SK-N-SH treated with all-trans-retinoic acid at 6 μM for 48 hours (cell line): ENCODE measurements around the gene TTC27.

Experiments
- OSR1 ChIP-seq: fragments of 250-450 bp; sonication (Bioruptor Pico); IDR thresholded peaks from 2 replicates; pipeline ENCODE4 v1.8.0; 2022; ENCODE audit warnings: moderate library complexity, mild to moderate bottlenecking, inconsistent platforms
- PPARA ChIP-seq: fragments of 250-450 bp; sonication (Bioruptor Pico); IDR thresholded peaks from 2 replicates; pipeline ENCODE4 v1.5.0; 2020; ENCODE audit warnings: mild to moderate bottlenecking, borderline replicate concordance
- RARB ChIP-seq: fragments of 250-450 bp; sonication (Bioruptor Pico); IDR thresholded peaks from 2 replicates; pipeline ENCODE4 v1.8.0; 2021; ENCODE audit warnings: mild to moderate bottlenecking, moderate library complexity
- TCF4 ChIP-seq: fragments of 250-450 bp; sonication (Bioruptor Pico); IDR thresholded peaks from 2 replicates; pipeline ENCODE4 v1.8.0; 2021; ENCODE audit warnings: mild to moderate bottlenecking, moderate library complexity, borderline replicate concordance
- ZFP3 ChIP-seq: fragments of 250-450 bp; sonication (Bioruptor Pico); IDR thresholded peaks from 2 replicates; pipeline ENCODE4 v1.5.0; 2020; ENCODE audit warnings: mild to moderate bottlenecking, moderate library complexity
- TF ChIP-seq, protein P1 (sequence below): fragments of 250-450 bp; sonication (Bioruptor Pico); IDR thresholded peaks from 2 replicates; pipeline ENCODE4 v1.5.0; 2020; ENCODE audit warnings: mild to moderate bottlenecking, moderate library complexity
- TF ChIP-seq, protein P2 (sequence below): fragments of 250-450 bp; sonication (Bioruptor Pico); IDR thresholded peaks from 2 replicates; pipeline ENCODE4 v1.5.1; 2020; ENCODE audit warnings: low read depth, mild to moderate bottlenecking, moderate library complexity
- TF ChIP-seq, protein P3 (sequence below): fragments of 250-450 bp; sonication (Bioruptor Pico); IDR thresholded peaks from 2 replicates; pipeline ENCODE4 v1.8.0; 2020; ENCODE audit warnings: mild to moderate bottlenecking, moderate library complexity, borderline replicate concordance

DNA sequence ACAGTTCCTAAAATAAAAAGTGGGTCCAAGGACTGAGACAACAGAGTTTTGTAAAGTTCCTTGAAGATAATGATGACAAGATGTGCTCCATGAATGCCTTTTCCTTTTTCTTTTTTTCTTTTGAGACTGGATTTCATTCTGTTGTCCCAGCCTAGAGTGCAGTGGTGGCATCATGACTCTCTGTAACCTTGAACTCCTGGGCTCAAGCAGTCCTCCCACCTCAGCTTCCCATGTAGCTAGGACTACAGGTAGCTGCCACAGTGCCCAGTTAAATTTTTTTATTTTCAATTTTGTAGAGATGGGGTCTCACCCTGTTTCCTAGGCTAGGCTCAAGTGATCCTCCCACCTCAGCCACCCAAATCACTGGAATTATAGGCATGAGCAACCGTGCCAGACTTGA is 16.1 kb upstream of the TTC27 start:
- TF ChIP-seq ZFP3 (CRISPR knock-in tag) (no peak), TCF4 (CRISPR knock-in tag) (no peak), RARB (CRISPR knock-in tag) (no peak), PPARA (CRISPR knock-in tag) (no peak), OSR1 (CRISPR knock-in tag) (no peak)
- TF ChIP-seq, protein P1, sequence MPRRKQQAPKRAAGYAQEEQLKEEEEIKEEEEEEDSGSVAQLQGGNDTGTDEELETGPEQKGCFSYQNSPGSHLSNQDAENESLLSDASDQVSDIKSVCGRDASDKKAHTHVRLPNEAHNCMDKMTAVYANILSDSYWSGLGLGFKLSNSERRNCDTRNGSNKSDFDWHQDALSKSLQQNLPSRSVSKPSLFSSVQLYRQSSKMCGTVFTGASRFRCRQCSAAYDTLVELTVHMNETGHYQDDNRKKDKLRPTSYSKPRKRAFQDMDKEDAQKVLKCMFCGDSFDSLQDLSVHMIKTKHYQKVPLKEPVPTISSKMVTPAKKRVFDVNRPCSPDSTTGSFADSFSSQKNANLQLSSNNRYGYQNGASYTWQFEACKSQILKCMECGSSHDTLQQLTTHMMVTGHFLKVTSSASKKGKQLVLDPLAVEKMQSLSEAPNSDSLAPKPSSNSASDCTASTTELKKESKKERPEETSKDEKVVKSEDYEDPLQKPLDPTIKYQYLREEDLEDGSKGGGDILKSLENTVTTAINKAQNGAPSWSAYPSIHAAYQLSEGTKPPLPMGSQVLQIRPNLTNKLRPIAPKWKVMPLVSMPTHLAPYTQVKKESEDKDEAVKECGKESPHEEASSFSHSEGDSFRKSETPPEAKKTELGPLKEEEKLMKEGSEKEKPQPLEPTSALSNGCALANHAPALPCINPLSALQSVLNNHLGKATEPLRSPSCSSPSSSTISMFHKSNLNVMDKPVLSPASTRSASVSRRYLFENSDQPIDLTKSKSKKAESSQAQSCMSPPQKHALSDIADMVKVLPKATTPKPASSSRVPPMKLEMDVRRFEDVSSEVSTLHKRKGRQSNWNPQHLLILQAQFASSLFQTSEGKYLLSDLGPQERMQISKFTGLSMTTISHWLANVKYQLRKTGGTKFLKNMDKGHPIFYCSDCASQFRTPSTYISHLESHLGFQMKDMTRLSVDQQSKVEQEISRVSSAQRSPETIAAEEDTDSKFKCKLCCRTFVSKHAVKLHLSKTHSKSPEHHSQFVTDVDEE (CRISPR knock-in tag): no peak
- TF ChIP-seq, protein P2, sequence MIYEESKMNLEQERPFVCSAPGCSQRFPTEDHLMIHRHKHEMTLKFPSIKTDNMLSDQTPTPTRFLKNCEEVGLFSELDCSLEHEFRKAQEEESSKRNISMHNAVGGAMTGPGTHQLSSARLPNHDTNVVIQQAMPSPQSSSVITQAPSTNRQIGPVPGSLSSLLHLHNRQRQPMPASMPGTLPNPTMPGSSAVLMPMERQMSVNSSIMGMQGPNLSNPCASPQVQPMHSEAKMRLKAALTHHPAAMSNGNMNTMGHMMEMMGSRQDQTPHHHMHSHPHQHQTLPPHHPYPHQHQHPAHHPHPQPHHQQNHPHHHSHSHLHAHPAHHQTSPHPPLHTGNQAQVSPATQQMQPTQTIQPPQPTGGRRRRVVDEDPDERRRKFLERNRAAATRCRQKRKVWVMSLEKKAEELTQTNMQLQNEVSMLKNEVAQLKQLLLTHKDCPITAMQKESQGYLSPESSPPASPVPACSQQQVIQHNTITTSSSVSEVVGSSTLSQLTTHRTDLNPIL (CRISPR knock-in tag): no peak
- TF ChIP-seq, protein P3, sequence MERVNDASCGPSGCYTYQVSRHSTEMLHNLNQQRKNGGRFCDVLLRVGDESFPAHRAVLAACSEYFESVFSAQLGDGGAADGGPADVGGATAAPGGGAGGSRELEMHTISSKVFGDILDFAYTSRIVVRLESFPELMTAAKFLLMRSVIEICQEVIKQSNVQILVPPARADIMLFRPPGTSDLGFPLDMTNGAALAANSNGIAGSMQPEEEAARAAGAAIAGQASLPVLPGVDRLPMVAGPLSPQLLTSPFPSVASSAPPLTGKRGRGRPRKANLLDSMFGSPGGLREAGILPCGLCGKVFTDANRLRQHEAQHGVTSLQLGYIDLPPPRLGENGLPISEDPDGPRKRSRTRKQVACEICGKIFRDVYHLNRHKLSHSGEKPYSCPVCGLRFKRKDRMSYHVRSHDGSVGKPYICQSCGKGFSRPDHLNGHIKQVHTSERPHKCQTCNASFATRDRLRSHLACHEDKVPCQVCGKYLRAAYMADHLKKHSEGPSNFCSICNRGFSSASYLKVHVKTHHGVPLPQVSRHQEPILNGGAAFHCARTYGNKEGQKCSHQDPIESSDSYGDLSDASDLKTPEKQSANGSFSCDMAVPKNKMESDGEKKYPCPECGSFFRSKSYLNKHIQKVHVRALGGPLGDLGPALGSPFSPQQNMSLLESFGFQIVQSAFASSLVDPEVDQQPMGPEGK (CRISPR knock-in tag): no peak
